NT2/D1 (cell line): ENCODE measurements around the gene LIF.
A peak's percentile ranks its signal among the peaks of the same experiment; 100 is the strongest.

Experiments
- DNase-seq: peaks from one replicate; pipeline ENCODE4 v3.0.0-alpha.2; 2011; ENCODE audit warnings: low read depth, low spot score
- H3K27me3 ChIP-seq: 2 replicates; pipeline ENCODE4 v1.6.0; 2011; ENCODE audit warnings: mild to moderate bottlenecking; ENCODE audit not compliant: insufficient read length, insufficient read depth
- H3K36me3 ChIP-seq: 2 replicates; pipeline ENCODE4 v1.6.1; 2011; ENCODE audit warnings: mild to moderate bottlenecking, low read length, mixed read lengths; ENCODE audit not compliant: insufficient read depth, insufficient read length
- H3K4me1 ChIP-seq: 2 replicates; pipeline ENCODE4 v1.5.1; 2011; ENCODE audit not compliant: insufficient read depth, insufficient read length
- H3K4me3 ChIP-seq: 2 replicates; pipeline ENCODE4 v1.5.1; 2011; ENCODE audit warnings: low read depth; ENCODE audit not compliant: insufficient read length
- H3K9ac ChIP-seq: 2 replicates; pipeline ENCODE4 v1.6.0; 2011; ENCODE audit warnings: low read depth; ENCODE audit not compliant: insufficient read length
- H3K9me3 ChIP-seq: 2 replicates; pipeline ENCODE4 v1.5.1; 2011; ENCODE audit warnings: mild to moderate bottlenecking, low read length; ENCODE audit not compliant: insufficient read depth
- SUZ12 ChIP-seq: IDR thresholded peaks from 2 replicates; pipeline ENCODE4 v1.6.1; 2011; ENCODE audit not compliant: insufficient read length, insufficient read depth; ENCODE audit errors: extremely low read depth
- YY1 ChIP-seq: IDR thresholded peaks from 2 replicates; pipeline ENCODE4 v1.6.1; 2011; ENCODE audit not compliant: insufficient read length, insufficient read depth
- ZNF274 ChIP-seq: IDR thresholded peaks from 2 replicates; pipeline ENCODE4 v1.6.1; 2011; ENCODE audit warnings: mild to moderate bottlenecking, low read depth, low read length

The LIF gene

DNA sequence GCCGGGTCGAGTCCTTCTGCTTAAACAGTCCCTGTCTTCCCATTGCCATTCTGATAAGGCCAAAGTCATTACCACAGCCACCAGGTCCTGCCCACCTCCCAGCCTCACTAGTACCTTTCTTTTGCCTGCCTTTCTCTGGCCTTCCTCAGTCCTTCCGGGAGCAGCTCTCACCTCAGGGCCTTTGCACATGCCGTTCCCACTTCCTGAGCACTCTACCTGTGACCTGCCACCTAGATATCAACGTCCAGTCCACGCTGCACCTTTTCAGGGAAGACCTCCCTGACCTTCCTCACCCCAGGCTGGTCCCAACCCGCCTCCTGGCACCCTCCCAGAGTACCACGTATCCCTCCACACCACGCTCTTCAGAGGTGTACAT, 27.9 kb upstream of the LIF start:
- no peak overlapping the region for H3K9ac ChIP-seq
- no peaks in the 10 kb centered on the region for H3K9me3 ChIP-seq
- H3K4me3 ChIP-seq = no peak overlapping the region
- no peak for TF ChIP-seq SUZ12
- no peak for TF ChIP-seq ZNF274
- no peak for TF ChIP-seq YY1
- peaks cover 11% of the 10 kb centered on the region for H3K4me1 ChIP-seq
- no peaks in the 10 kb centered on the region for H3K36me3 ChIP-seq
- no peaks in the 10 kb centered on the region for H3K27me3 ChIP-seq
- DNase-seq = no peak

DNA sequence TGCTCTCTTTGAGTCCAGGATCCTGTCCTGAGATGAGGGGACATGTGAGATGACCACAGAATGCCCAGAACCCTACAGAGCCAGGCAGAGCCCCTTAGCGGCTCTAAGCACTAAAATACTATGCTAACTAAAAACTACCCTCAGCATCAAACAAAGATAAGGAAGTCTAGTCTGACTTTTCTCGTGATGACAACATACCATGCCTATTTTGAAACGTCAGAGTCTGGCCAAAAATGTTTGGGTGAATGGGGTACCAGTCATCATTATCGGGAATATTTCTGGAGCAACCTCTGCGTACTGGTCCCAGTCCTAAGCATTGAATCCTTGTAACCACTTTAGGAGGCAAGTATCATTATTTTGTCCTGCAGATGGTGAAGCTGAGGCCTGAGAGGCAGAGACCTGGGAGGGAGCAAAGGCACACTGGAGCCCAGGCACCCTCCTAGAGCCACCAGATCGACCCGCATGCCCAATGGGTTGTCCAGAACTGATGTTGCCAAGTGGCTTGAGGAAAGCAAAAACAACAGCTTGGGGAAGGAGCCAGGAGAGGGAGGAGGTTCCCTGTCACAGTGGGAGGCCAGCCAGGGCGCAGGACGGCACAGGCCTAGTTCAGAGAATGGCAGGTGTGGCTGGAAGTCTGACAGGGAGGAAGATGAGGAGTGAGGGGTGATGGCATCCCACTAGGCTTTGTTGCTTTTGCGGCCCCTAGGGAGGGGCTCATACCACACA, 27.3 kb upstream of the LIF start:
- H3K36me3 ChIP-seq = no peaks in the 10 kb centered on the region
- H3K9ac ChIP-seq = peak overlapping the region; percentile 10
- H3K4me3 ChIP-seq = no peak overlapping the region
- H3K4me1 ChIP-seq = peaks cover 11% of the 10 kb centered on the region
- TF ChIP-seq ZNF274 = no peak
- no peak for TF ChIP-seq YY1
- TF ChIP-seq SUZ12 = no peak
- no peak for DNase-seq
- no peaks in the 10 kb centered on the region for H3K9me3 ChIP-seq
- H3K27me3 ChIP-seq = no peaks in the 10 kb centered on the region

DNA sequence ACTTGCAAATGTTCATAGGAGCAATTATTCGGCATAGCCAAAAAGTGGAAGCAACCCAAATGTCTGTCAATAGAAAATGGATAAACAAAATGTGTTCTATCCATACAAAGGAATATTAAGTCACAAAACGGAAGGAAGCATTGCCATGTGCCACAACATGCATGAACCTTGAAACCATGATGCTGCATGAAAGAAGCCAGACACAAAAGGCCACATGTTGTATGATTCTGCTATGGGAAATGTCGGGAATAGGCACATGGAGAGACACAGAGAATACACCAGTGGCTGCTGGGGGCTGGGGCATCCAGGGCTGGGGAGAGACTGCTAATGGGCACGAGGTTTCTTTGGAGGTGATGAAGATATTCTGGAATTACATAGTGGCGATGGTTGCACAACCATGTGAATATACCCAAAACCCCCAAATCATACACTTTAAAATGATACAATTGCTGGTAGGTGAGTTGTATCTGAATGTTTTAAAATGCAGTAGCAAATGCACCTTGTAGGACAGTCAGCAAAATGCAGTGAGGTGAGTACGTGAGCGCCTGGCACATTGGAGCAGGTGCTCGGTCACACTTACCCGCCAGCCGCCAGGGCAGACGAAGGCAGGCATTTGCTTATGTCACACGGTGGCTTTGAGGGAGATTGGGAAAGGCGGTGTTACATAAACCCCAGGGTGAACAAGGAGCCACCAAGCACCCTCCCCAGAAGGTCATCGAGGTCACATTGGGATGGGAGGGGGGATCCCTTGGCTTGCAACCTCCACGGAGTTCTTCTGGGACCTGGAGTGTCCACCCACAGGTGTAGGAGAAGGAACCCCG, 26.4 kb upstream of the LIF start:
- Histone ChIP-seq H3K4me3 (no peak overlapping the region), H3K27me3 (no peaks in the 10 kb centered on the region), H3K9ac (no peak overlapping the region), H3K36me3 (no peaks in the 10 kb centered on the region), H3K4me1 (peaks cover 8% of the 10 kb centered on the region), H3K9me3 (no peaks in the 10 kb centered on the region)
- no peak for DNase-seq
- TF ChIP-seq YY1 = no peak
- no peak for TF ChIP-seq SUZ12
- no peak for TF ChIP-seq ZNF274

DNA sequence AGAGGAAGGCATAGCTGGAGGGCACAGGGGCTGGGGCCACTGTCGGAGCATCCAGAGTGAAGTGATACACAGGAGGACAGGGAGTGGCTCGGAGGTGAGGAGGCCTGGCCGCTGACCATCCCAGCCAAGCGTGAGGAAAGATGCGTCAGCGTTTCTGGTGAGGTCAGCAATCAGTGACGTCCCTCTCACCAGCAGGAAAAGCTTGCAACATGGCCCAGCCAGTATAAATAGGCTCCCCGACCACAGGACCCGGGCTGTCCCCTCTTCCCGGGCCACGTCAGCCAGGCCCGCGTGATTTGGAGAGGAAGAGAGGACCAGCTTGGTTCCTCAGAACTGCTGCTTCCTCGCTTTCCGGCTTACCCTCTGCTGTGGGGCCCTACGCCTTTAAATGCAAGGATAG, 24.3 kb upstream of the LIF start:
- no peak for DNase-seq
- peaks cover 9% of the 10 kb centered on the region for H3K4me1 ChIP-seq
- no peaks in the 10 kb centered on the region for H3K27me3 ChIP-seq
- no peak overlapping the region for H3K4me3 ChIP-seq
- no peak overlapping the region for H3K9ac ChIP-seq
- no peaks in the 10 kb centered on the region for H3K36me3 ChIP-seq
- TF ChIP-seq SUZ12 (no peak), YY1 (no peak), ZNF274 (no peak)
- no peaks in the 10 kb centered on the region for H3K9me3 ChIP-seq

DNA sequence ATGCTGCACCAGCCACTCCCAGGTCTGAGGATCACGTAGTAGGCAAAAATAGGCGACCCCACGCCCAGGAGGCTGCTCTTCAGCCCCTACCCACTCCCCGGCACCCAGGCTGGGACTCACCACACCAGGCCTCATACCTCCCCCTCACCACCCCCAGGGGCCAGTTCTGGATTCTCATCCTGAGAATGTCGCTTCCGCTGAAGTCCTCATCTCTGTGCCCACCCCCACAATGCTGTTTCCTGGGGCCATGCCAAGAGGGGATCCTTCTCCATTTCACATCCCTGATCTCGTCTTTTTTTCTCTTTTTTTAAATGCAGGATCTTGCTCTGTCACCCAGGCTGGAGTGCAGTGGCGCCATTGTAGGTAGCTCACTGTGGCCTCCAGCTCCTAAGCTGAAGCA, 21.8 kb upstream of the LIF start:
- peaks cover 19% of the 10 kb centered on the region for H3K4me1 ChIP-seq
- H3K27me3 ChIP-seq = no peaks in the 10 kb centered on the region
- no peak for DNase-seq
- no peak for TF ChIP-seq YY1
- H3K36me3 ChIP-seq = no peaks in the 10 kb centered on the region
- H3K4me3 ChIP-seq = no peak overlapping the region
- no peaks in the 10 kb centered on the region for H3K9me3 ChIP-seq
- no peak overlapping the region for H3K9ac ChIP-seq

DNA sequence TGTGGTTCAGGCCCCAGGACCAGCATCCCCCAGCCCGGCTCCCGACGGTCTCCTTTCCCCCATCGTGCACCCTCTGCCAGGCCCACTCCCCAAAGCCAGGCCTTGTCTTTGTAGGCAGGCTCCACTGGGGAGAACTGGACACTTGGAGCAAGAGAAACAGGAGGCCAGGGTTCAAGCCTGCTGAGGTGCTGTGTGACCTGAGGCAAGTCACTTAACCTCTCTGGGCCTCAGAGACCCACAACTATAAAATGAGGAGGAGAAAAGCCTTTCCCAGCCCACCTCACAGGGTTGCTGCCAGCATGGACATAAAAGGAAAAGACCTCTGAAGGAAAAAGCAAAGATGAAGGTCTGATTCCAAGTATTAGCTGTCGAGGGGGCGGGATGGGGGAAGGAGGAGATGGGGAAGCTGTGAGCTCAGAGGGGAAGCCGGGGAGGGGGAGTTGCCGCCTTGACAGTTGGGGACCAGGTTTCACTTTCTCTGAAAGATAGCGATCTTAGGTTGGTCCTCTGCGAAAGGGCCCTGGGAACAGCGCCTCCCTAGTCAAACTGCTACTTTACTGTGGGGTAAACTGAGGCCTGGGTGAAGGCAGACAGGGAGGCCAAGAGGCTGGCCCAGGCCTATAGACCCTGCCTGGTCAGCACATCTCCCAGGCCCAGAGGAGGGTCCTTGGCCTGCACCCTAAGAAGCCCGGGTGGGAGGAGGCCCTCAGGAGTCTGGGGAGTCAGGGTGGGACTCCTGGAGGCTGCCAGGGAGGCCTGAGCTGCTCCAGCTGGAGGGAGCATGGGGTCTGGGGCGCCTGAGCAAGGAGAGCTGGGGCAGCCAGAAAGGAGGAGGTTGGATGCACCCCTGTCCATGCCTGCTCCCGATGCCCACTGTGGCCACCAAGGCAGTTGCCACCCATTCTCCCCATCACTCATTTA, 21.1 kb upstream of the LIF start:
- no peaks in the 10 kb centered on the region for H3K27me3 ChIP-seq
- no peak overlapping the region for H3K9ac ChIP-seq
- peaks cover 20% of the 10 kb centered on the region for H3K4me1 ChIP-seq
- no peaks in the 10 kb centered on the region for H3K36me3 ChIP-seq
- no peaks in the 10 kb centered on the region for H3K9me3 ChIP-seq
- no peak for DNase-seq
- no peak overlapping the region for H3K4me3 ChIP-seq
- no peak for TF ChIP-seq ZNF274
- no peak for TF ChIP-seq YY1
- no peak for TF ChIP-seq SUZ12
